GM12878 (cell line): ENCODE data around the gene SOX10. TPM values are rescaled to one million over a fixed set of nuclear protein-coding genes. Genes with fewer than 3 reads are reported as not detected.

ENCODE experiments used
- ATAC-seq: fragments of 200-7000 bp; cut with Tn5 transposase; 3 replicates; pipeline ENCODE4 v1.9.1; 2020; ENCODE audit warnings: mild to moderate bottlenecking, moderate library complexity
- BruUV-seq: library from RNA; stranded (reverse); fragments of 400-500 nt; replicated peaks from 2 replicates; lab custom pipeline; 2021; lab: Mats Ljungman, UMichigan
- CTCF ChIA-PET: fragments of 300-600 bp; sonication (Branson Sonifier 250); formaldehyde crosslinking; extraction: SDS; loops from one replicate; lab custom pipeline; 2021; ENCODE audit warnings: inconsistent platforms; lab: Yijun Ruan, JAX
- POLR2A ChIA-PET: fragments of 350-600 bp; formaldehyde crosslinking; extraction: SDS; loops from one replicate; lab custom pipeline; 2021; ENCODE audit warnings: inconsistent platforms; lab: Charles Lee
- RAD21 ChIA-PET: fragments of 300-600 bp; sonication (Branson Sonifier 250); formaldehyde crosslinking; loops from one replicate; lab custom pipeline; 2023; ENCODE audit warnings: antibody characterized with exemption; ENCODE audit not compliant: unreplicated experiment; lab: Charles Lee
- SMC1A ChIA-PET: fragments of 300-600 bp; sonication (Branson Sonifier 250); formaldehyde crosslinking; loops from one replicate; lab custom pipeline; 2023; ENCODE audit not compliant: unreplicated experiment, uncharacterized antibody; lab: Charles Lee
- DNase-seq: peaks from one replicate; pipeline ENCODE4 v3.0.0-alpha.2; 2011; ENCODE audit warnings: low read depth, low spot score
- FAIRE-seq: peaks from 3 replicates; lab custom pipeline; 2011; peaks lifted over from hg19 to GRCh38; lab: Jason Lieb, UNC
- H2AFZ ChIP-seq: 2 replicates; pipeline ENCODE4 v1.6.0; 2011; ENCODE audit warnings: low read depth, low read length, control low read depth; ENCODE audit not compliant: control insufficient read depth
- H3K27ac ChIP-seq: 2 replicates; pipeline ENCODE4 v1.5.1; 2011; ENCODE audit warnings: control low read depth; ENCODE audit not compliant: control insufficient read depth, insufficient read depth
- H3K27me3 ChIP-seq, 2 experiments: replicated peaks in 1 of 2; 2 replicates each; pipeline versions ENCODE4 v1.6.0 to v1.6.1; 2011; ENCODE audit warnings: low read length in 1 of 2; ENCODE audit not compliant: control insufficient read depth in 2 of 2, insufficient read depth in 2 of 2
- H3K36me3 ChIP-seq, 2 experiments: 2 replicates each; pipeline ENCODE4 v1.5.1; 2011; ENCODE audit warnings: low read length in 1 of 2; ENCODE audit not compliant: control insufficient read depth in 2 of 2, insufficient read depth in 2 of 2
- H3K4me1 ChIP-seq: 2 replicates; pipeline ENCODE4 v1.6.1; 2011; ENCODE audit warnings: mild to moderate bottlenecking, low read length, moderate library complexity, mixed read lengths; ENCODE audit not compliant: control insufficient read depth, insufficient read depth
- H3K4me2 ChIP-seq: 2 replicates; pipeline ENCODE4 v1.6.0; 2011; ENCODE audit warnings: control low read depth; ENCODE audit not compliant: control insufficient read depth, insufficient read depth
- H3K4me3 ChIP-seq: fragments of 200-600 bp; sonication (generic); 2 replicates; pipeline ENCODE4 v1.5.1; 2016
- H3K79me2 ChIP-seq: 2 replicates; pipeline ENCODE4 v1.6.0; 2011; ENCODE audit warnings: low read length; ENCODE audit not compliant: control insufficient read depth, insufficient read depth
- H3K9ac ChIP-seq: 2 replicates; pipeline ENCODE4 v1.8.0; 2011; ENCODE audit warnings: low read length, control low read depth, mixed read lengths; ENCODE audit not compliant: control insufficient read depth, insufficient read depth
- H3K9me3 ChIP-seq: replicated peaks from 3 replicates; pipeline ENCODE4 v1.5.1; 2011; ENCODE audit warnings: mild to moderate bottlenecking, low read length; ENCODE audit not compliant: control insufficient read depth, insufficient read depth
- H4K20me1 ChIP-seq: 2 replicates; pipeline ENCODE4 v1.6.0; 2011; ENCODE audit not compliant: control insufficient read depth, insufficient read depth
- BCLAF1 ChIP-seq: fragments of 450-650 bp; IDR thresholded peaks from 2 replicates; pipeline ENCODE4 v1.6.1; 2017; ENCODE audit warnings: antibody characterized with exemption, mild to moderate bottlenecking, moderate library complexity
- CHD1 ChIP-seq: IDR thresholded peaks from 2 replicates; pipeline ENCODE4 v1.6.1; 2012; ENCODE audit warnings: low read depth, low read length, improper control_type of control experiment
- CREM ChIP-seq: IDR thresholded peaks from 2 replicates; pipeline ENCODE4 v1.6.1; 2014; ENCODE audit warnings: antibody characterized with exemption, low read depth
- DPF2 ChIP-seq: fragments of 450-650 bp; IDR thresholded peaks from 2 replicates; pipeline ENCODE4 v1.6.1; 2017; ENCODE audit warnings: mild to moderate bottlenecking
- GATAD2B ChIP-seq: fragments of 450-650 bp; conservative IDR thresholded peaks from 2 replicates; pipeline ENCODE4 v1.6.1; 2017; ENCODE audit warnings: low read depth, mild to moderate bottlenecking, moderate library complexity
- MYB ChIP-seq: fragments of 150-350 bp; IDR thresholded peaks from 2 replicates; pipeline ENCODE4 v1.6.1; 2014; ENCODE audit warnings: mild to moderate bottlenecking, low read depth, low read length, borderline replicate concordance
- NFIC ChIP-seq: IDR thresholded peaks from 2 replicates; pipeline ENCODE4 v1.6.1; 2012; ENCODE audit warnings: low read depth, mild to moderate bottlenecking, inconsistent platforms, low read length, moderate library complexity
- NFYA ChIP-seq: IDR thresholded peaks from 2 replicates; pipeline ENCODE4 v1.6.1; 2011; ENCODE audit warnings: low read depth, mild to moderate bottlenecking, low read length, improper control_type of control experiment, borderline replicate concordance
- PAX8 ChIP-seq: fragments of 450-650 bp; IDR thresholded peaks from 2 replicates; pipeline ENCODE4 v1.6.1; 2017; ENCODE audit warnings: mild to moderate bottlenecking, moderate library complexity
- PML ChIP-seq: IDR thresholded peaks from 2 replicates; pipeline ENCODE4 v1.6.1; 2012; ENCODE audit warnings: low read length, inconsistent platforms
- POLR2AphosphoS2 ChIP-seq: IDR thresholded peaks from 2 replicates; pipeline ENCODE4 v1.6.1; 2011; ENCODE audit warnings: low read depth, mild to moderate bottlenecking, low read length, improper control_type of control experiment, moderate library complexity
- RELA ChIP-seq: fragments of 450-650 bp; IDR thresholded peaks from 2 replicates; pipeline ENCODE4 v1.8.0; 2014; ENCODE audit warnings: borderline replicate concordance; ENCODE audit not compliant: partially characterized antibody
- SKIL ChIP-seq: fragments of 450-650 bp; IDR thresholded peaks from 2 replicates; pipeline ENCODE4 v1.6.1; 2017; ENCODE audit warnings: mild to moderate bottlenecking, low read depth, inconsistent platforms; ENCODE audit not compliant: poor library complexity, severe bottlenecking
- SMAD5 ChIP-seq: IDR thresholded peaks from 2 replicates; pipeline ENCODE4 v1.6.1; 2016; ENCODE audit warnings: antibody characterized with exemption, low read depth
- SPI1 ChIP-seq: IDR thresholded peaks from 2 replicates; pipeline ENCODE4 v1.6.1; 2011; ENCODE audit warnings: low read depth, mild to moderate bottlenecking, low read length, moderate library complexity, borderline replicate concordance; ENCODE audit not compliant: insufficient read depth
- STAT3 ChIP-seq: IDR thresholded peaks from 2 replicates; pipeline ENCODE4 v1.6.1; 2011; ENCODE audit warnings: low read depth, low read length, improper control_type of control experiment
- USF1 ChIP-seq: IDR thresholded peaks from 2 replicates; pipeline ENCODE4 v1.6.1; 2011; ENCODE audit warnings: borderline replicate concordance, low read depth, mild to moderate bottlenecking, moderate library complexity, mixed read lengths, low read length; ENCODE audit not compliant: insufficient read depth; ENCODE audit errors: extremely low read length
- YY1 ChIP-seq: IDR thresholded peaks from 2 replicates; pipeline ENCODE4 v1.6.1; 2011; ENCODE audit warnings: low read depth, mild to moderate bottlenecking, low read length
- ZZZ3 ChIP-seq: IDR thresholded peaks from 2 replicates; pipeline ENCODE4 v1.6.1; 2011; ENCODE audit warnings: low read depth; ENCODE audit not compliant: control insufficient read depth, insufficient read length
- WGBS: methylation state at CpG from one replicate; pipeline ENCODE4 v1.1.6; 2016; ENCODE audit warnings: low lambda C conversion rate; ENCODE audit not compliant: insufficient replicate concordance, insufficient coverage; ENCODE audit errors: missing lambda C conversion rate; 5-methylcytosine and 5-hydroxymethylcytosine counted together
- in situ Hi-C: fragments of 300-500 bp; cut with MboI; formaldehyde crosslinking; loops from 9 replicates; pipeline ENCODE4 v1.14.3; 2018; ENCODE audit warnings: mixed read lengths
- intact Hi-C: fragments of 100-400 bp; cut with micrococcal nuclease; formaldehyde crosslinking; loops from one replicate; pipeline ENCODE4 v1.14.2; 2022; ENCODE audit not compliant: unreplicated experiment
- polyA plus RNA-seq, 11 experiments: library from polyadenylated mRNA; depleted of rRNA in 4 of 11; unstranded in 6 of 11; stranded (reverse) in 5 of 11; fragments of >200 nt; fragmentation: Nextera tagmentation in 4 of 11; fragmentation: Illumina TruSeq in 1 of 11; extraction: Ambion mirVana in 4 of 11; extraction: Trizol in 1 of 11; gene quantifications; 1 replicate in 1 of 11; 2 replicates in 10 of 11; pipeline versions ENCODE4 v1.2.1 to v1.2.3, GENCODE V29; 2011 to 2016; ENCODE audit warnings: inconsistent platforms in 2 of 11, missing spikeins in 2 of 11, low read depth in 1 of 11
- total RNA-seq, 4 experiments: library from RNA; depleted of rRNA in 3 of 4; stranded (reverse); fragments of >200 nt in 3 of 4; fragmentation: Illumina TruSeq in 1 of 4; extraction: Trizol in 1 of 4; gene quantifications; 2 replicates each; pipeline versions ENCODE4 v1.2.1 to v1.2.3, GENCODE V29; 2013 to 2021

The SOX10 gene
- total and polyA plus RNA-seq, 10 of the 15 experiments (the other 5 are each of a cell fraction or from before 2014, with no cell fraction given), result 0.05 TPM; not detected in 9

- Histone ChIP-seq H4K20me1 (no peaks in the 10 kb centered on the region), H3K4me3 (no peak overlapping the region), H3K36me3 (no peaks in the 10 kb centered on the region), H3K27ac (no peak overlapping the region), H3K9me3 (no peaks in the 10 kb centered on the region), H2AFZ (no peak overlapping the region)
- intact Hi-C loops, result no loop called here
- RAD21 ChIA-PET, result no interaction called here
- SMC1A ChIA-PET, result no interaction called here
- FAIRE-seq (no peak), ATAC-seq (no peak), DNase-seq (no peak)
- 42% methylated on average over 6 of the region's 7 CpGs for WGBS
- BruUV-seq, result no TSS peak
- TF ChIP-seq STAT3 (no peak), PAX8 (no peak), CHD1 (no peak), SMAD5 (no peak), NFIC (no peak), CREM (no peak), YY1 (no peak), BCLAF1 (no peak), USF1 (no peak), SPI1 (no peak), POLR2AphosphoS2 (no peak), PML (no peak), GATAD2B (no peak), NFYA (no peak), ZZZ3 (no peak), RELA (no peak), DPF2 (no peak), MYB (no peak), SKIL (no peak)
- TF ChIP-seq, all 136 proteins: peak for 0
- in situ Hi-C loops, result no loop called here
- Histone ChIP-seq H3K4me1 (no peaks in the 10 kb centered on the region), H3K79me2 (no peaks in the 10 kb centered on the region), H3K27me3 (no peaks in the 10 kb centered on the region), H3K4me2 (no peak overlapping the region), H3K9ac (no peak overlapping the region)
- POLR2A ChIA-PET, result interaction anchor here (0.7 kb wide), 1 partner anchor 19 kb away, joined by 3 read pairs; no protein-coding TSS in a partner anchor
- CTCF ChIA-PET, result no interaction called here
These were observed 2.0 kb upstream of the SOX10 start for GRCh38 chr22:37986371-37986770.
